Epithelial cell of proximal tubule (primary cell): ENCODE results near the gene HLCS. TPM values are rescaled to one million over a fixed set of nuclear protein-coding genes. Genes with fewer than 3 reads are reported as not detected.

Source experiments
- DNase-seq: peaks from one replicate; pipeline ENCODE4 v3.0.0-alpha.2; 2011; ENCODE audit warnings: low read depth
- H3K4me3 ChIP-seq: 2 replicates; pipeline ENCODE4 v1.5.1; 2011; ENCODE audit warnings: low read depth, mild to moderate bottlenecking, low read length
- total RNA-seq: library from RNA; depleted of rRNA; stranded (reverse); fragments of >200 nt; gene quantifications from 2 replicates; pipeline ENCODE4 v1.2.3, GENCODE V29; 2015
- TF ChIP-seq, protein P1 (sequence below): conservative IDR thresholded peaks from 2 replicates; pipeline ENCODE4 v1.5.1; 2012; ENCODE audit warnings: low read depth, mild to moderate bottlenecking, low read length

Gene HLCS
- total RNA-seq, 1 donor from 2014 or later, result 21.0 TPM

DNA sequence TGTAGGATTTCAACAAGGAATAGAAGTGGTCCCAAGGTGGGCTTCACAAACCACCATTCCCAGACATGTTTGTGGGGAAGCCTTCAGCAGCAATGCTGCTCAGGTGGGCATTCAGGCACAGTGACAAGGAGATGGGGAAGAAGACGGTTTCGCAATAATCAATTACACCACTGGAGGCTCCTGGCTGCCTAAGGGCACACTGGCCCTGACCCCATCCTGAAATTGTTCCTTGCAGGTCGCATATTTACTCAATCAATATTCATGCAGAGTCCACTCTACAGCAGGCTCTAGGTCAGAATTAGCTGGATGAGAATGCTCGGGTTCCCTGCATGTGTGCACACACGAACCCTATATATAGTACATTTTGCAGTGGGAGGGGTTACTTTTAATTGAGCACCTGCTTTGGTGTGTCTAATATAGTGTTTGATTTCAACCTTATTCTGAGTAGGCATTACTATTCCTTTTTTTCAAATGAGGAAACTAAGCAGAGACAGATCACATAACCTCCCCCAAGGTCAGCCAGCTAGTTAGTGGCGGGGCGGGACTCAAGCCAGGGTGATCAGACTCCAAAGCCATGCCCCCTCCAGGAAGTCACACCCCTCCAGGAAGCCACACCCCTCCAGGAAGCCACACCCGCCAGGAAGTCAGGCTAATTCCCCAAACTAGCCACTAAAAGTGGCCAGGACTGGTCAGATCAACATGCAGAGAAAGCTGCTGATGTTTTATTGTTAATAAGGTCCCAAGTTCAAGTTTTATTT lies 106.5 kb downstream of the HLCS start:
- no peak for DNase-seq
- TF ChIP-seq, protein P1, sequence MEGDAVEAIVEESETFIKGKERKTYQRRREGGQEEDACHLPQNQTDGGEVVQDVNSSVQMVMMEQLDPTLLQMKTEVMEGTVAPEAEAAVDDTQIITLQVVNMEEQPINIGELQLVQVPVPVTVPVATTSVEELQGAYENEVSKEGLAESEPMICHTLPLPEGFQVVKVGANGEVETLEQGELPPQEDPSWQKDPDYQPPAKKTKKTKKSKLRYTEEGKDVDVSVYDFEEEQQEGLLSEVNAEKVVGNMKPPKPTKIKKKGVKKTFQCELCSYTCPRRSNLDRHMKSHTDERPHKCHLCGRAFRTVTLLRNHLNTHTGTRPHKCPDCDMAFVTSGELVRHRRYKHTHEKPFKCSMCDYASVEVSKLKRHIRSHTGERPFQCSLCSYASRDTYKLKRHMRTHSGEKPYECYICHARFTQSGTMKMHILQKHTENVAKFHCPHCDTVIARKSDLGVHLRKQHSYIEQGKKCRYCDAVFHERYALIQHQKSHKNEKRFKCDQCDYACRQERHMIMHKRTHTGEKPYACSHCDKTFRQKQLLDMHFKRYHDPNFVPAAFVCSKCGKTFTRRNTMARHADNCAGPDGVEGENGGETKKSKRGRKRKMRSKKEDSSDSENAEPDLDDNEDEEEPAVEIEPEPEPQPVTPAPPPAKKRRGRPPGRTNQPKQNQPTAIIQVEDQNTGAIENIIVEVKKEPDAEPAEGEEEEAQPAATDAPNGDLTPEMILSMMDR, result no peak
- H3K4me3 ChIP-seq, result no peak overlapping the region

DNA sequence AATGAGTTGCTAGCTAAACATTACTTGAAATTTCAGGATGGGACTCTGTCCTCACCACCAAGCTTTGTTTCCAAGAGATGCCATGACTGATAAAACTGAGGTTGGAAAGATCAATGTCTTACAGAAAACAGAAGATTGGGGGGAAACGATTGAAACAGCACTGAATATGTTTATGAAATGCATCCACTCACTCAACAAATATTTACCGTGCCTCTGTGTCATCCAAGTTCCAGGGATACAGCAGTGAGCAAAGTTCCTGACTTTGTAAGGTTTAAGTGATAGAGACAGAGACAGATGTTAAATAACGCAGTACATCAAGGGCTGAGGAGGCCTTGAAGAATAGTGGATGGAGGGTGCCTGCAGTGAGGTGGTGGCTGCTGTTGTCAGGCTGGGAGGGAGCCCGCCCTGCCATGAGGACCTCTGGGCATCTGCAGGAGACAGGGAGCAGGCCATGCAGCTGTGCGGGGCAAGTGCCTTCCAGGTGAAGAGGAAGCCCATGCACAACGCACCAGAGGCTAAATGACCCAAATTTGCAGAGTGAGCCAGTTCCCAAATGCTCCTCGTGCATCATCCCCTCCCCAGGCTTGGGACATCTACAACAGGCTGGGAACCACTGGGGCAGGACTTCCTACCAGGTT lies 108.0 kb downstream of the HLCS start:
- no peak for DNase-seq
- TF ChIP-seq, protein P1, result no peak
- H3K4me3 ChIP-seq, result no peak overlapping the region

DNA sequence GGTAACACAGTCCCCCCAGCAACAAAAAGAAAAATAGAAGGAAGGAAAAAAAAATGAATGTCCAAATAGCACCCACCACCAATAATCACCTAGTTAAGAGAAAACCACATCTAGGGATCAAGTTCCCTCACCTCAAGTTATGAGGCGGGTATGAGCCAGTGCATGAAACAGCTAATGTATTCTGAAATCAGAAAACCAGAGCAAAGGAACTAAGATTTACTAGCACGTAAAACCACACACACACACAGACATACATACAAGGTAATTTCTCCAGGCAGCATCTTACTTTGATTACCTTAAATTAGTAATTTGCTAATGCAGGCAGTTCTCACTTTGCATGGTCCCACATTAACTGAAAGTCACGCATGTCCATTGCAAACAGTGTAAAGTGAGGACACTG lies 109.8 kb downstream of the HLCS start:
- TF ChIP-seq, protein P1, result no peak
- no peak overlapping the region for H3K4me3 ChIP-seq
- DNase-seq, result no peak

DNA sequence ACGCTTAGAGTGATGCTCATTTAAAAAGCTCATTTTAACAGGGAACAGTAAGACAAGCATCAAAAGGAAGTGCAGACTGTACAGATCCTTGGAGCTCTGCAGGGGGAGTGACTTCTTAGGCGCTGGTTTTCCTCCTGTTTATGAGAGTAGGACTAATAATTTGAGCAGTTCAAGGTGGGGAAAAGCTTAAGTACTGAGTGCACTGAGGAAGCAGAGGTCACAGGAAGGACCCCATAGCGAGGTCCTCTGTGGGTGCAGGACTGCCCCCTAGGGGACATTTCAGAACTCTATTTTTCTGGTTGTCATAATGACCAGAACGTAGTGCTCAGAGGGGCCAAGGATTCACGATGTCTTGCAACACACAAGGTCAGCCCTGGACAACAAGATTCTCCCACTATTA lies 112.1 kb downstream of the HLCS start:
- TF ChIP-seq, protein P1, result peak; percentile 85
- no peak for DNase-seq

DNA sequence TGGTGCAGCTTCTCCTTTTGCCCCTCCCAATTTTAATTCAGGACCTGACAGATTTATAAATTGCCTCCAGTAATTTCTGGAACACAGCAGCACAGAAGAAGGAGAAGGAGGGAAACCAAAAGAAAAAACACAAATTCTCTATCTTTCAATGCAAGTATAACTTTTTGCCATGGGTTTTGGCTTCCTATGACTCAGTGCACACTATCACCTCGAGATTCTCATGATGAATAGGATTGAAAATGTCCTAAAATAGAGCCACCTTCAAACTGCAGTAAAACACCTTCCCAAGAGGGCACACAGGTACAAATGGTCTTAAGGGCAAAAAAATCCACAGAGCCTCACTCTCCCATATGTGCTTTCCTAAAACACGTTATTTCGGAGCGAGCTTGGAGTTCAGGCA lies 113.6 kb downstream of the HLCS start:
- DNase-seq, result no peak
- TF ChIP-seq, protein P1, result no peak
- no peak overlapping the region for H3K4me3 ChIP-seq

More for the DNA sequence above, 112.1 kb downstream of the HLCS start:
- no peak overlapping the region for H3K4me3 ChIP-seq

DNA sequence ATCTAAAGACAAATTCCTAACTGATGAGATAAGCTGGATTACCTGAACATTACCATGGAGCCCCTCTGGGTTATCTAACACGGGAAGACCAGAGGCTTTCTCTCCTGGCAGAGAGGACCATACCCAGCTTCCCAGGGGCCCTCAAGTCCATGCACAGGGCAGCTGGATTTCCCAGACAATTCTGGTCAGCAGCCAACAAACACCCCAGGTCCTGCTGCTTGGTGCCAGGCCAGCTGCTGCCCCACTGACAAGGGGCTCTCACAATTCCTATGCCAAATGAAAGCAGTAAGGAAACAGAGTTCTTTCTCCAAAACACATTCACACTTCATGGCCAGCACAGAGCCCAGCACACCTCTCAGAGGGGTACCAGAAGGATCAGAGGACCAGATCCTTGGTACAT lies 114.2 kb downstream of the HLCS start:
- no peak for DNase-seq
- H3K4me3 ChIP-seq, result no peak overlapping the region
- TF ChIP-seq, protein P1, result no peak
